GM21526 (cell line): ENCODE data around the gene MYRIP.
"Not testable (repeated sequence)": the region's sequence is repeated elsewhere in the genome, so short reads cannot be mapped to it uniquely, and the experiment has no call there.

Experiments used
- ATAC-seq: cut with Tn5 transposase; IDR thresholded peaks from one replicate; pipeline ENCODE4 v1.9.1; 2021; ENCODE audit warnings: moderate library complexity; ENCODE audit not compliant: unreplicated experiment, low FRiP score

Gene MYRIP

DNA sequence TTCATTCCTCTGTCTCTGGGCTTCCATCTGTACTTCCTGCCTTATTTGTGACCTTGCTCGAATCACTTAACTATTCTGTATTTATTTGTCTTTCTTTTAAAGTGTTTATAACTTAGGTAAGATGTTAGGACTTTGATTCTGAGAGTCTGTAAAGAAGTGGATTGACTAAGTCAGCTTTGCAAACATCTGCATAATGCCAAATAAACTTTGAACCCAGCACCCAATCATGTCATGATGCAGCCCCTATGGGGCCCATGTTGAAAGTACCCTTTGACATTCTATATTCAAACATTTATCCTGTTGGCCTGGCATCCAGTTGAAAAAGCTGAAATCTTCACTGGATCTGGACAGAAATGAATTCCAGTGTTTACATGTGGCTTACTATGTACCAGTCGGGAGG lies 3.8 kb upstream of the MYRIP start:
- ATAC-seq, result no peak

DNA sequence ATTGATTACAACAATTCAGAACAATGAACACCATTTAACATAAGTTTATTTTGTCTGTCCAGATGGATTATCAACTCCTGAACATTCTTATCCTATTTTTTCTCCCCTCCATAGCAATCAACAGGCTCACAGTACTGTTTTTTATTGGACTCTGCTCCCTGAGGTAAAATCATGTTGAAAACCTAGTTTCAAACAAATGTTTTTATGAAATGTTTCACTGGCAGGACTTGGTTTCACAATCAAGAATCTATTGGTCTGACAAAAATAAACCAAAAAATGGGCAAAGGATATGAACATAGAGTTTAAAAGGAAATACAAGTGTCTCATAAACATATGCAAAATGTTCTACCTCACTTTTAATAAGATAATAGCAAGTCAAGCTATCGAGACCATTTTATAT lies 2.6 kb upstream of the MYRIP start:
- ATAC-seq, result no peak

DNA sequence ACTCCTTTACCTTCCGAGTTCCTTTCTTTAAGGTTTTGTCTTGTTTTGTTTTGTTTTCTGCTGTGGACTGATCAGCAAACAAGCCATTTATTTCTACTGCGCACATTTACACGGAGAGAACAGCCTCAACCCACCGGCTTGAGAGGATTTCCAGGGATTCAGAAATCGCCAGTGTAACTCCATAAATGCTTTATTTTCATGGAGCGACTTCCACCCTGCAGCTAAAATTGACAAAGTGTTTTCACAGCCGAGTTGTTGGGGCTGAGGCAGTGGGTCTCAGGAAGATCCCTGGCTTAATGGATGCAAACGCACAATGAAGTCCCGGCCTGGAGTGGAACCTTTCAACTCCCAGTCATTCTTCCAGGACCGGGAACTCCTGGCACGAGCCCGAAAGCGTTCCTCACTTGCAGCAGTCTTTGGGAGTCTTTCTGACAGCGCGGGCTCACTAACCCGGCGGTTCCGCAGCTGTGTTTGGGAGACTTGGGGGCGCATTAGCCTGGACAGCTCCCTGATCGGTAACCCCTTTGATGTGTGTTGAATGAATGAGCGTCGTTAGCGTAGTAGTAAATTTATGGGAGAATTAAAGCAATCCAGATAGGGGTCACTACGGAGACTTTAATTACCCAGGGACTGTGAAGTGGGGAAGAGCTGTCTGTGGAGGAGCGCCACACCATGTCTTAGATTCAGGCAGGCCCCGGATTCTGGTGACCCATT lies 785 bp upstream of the MYRIP start:
- ATAC-seq, result peak; percentile 7

DNA sequence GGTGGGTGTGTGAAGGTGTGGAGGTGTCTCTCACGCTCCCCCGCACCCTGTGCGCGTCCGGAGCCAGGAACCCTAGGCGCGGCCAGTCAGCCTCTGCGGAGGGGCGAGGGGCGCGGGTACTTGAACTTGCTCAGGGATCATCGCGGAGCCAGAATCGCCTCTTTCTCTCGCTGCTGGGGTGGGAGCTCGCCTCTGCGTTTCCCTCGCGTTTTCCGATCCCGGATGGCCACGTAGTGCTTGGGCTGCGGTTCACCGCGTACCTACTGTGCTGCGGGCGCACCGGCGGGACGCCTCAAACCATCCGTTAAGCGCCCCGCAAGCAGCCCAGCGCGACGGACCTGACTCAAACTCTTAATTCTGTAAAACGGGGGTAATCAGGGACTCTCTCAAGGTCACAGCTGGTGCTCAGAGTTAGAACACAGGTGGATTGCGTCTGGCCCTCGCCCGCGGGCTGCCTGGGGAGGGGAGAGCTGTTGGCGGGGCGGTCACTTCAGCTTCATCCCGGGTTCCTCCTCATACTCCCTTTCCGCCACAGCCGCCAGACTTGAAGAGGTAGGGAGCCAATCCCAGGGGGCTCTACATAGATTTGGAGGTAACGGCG lies 686 bp downstream of the MYRIP start:
- ATAC-seq, result no peak

DNA sequence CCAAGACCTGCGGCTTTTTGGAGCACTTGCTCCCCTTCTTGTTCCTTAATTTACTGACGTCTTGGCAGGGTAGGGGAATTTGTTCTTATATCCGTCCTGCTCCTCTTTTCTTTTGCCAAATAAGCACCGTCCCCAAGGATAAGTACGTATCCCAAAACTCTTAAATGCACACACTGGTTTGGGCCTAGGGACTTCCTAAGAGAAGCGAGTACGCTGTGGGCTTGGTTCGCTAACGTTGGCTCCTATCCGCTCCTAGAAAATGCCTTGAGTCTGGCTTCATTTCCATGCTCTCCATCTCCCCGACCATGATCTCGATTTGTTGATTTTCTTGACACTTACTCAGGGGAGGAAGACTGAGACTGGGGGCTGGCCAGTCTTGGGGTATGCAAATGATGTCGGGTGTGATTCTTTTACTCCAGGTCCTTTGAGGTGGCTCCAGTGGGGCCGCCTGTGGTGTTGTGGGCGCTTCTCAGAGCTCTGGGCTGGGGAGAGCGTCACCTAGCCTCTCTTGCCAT lies 1.3 kb downstream of the MYRIP start:
- no peak for ATAC-seq

DNA sequence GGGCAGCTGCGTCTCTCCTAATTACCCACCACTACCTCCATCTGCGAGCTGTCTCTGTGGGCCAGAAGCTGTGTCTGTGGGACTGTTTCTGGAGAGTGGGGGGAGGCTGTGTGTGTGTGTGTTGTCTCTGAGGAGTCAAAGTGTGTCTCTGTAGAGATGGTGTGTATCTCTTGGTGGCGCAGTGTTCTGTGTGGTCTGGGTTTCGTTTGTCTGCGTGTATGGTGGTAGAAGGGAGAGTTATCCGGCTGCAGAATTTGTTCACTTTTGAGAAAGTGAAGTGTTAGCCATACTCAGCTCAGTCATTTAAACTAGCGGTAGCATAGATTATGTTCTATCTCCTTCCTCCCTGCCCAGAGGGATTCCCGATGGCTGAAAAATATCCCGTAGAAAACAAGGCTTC lies 2.2 kb downstream of the MYRIP start:
- ATAC-seq, result no peak

DNA sequence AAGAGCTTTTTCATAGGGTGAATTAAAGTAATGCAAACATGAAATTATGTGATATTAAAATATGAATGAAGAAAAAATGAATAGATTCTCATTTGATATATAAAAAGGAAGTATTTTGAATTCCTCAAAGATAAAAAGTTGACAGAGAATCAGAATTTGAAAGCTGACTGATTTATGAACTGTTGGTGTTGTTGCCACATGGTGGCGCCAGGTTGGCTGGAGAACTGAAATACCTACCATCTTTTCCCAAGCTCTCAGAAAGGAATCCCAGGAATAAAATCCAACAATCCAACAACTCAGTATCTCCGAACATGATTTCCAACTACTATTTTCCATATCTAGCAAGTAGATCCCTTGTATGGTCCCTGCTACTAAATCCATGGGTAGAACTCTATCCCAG lies 3.1 kb downstream of the MYRIP start:
- ATAC-seq, result no peak

DNA sequence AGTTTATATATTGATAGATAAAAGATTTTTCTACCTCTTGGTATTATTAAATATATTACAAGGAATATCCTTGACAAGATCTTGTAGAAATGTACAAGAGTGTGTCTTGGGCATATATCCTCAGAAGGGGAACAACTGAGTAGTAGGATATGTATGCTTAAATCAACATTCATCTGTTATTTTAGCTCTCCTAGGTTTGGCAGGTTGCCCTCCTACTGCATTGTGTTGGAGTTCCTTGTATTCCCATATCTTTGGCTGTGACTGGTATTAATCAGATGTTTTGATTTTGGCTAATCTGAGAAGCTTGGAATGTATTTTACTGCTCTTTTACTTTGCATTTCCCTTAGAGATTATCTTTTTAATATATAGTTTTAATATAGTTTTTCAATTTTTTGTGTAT lies 4.6 kb downstream of the MYRIP start:
- ATAC-seq, result no peak

DNA sequence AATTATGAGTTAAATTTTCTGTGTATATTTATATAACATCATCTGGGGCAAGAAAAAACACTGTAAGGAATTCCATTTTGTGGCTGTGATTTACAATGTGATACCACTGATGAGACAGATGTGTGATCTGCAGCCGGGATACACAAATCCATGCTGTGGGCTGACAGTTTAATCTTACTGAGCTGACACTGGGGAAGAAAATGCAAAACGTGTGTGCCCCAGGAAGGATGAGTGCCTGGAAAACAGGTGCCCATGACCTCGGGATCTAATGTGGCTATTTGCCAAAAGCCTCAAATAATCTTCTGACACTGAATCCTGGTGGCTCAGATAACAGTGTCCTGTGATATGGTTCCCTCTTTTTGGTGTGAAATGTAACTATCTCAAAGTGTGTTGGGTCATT lies 10.5 kb downstream of the MYRIP start:
- no peak for ATAC-seq

DNA sequence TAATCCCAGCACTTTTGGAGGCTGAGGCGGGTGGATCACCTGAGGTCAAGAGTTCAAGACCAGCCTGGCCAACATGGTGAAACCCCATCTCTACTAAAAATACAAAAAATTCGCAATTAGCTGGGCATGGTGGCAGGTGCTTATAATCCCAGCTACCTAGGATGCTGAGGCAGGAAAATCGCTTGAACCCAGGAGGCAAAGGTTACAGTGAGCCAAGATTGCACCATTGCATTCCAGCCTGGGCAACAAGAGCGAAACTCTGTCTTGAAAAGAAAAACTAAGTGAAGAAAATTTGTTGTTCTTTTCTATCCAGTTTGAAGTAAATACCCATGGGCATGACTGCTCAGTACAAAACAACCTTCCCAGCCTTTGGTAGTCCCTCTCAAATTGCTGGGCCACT lies 24.4 kb downstream of the MYRIP start:
- ATAC-seq, result not testable (repeated sequence)

DNA sequence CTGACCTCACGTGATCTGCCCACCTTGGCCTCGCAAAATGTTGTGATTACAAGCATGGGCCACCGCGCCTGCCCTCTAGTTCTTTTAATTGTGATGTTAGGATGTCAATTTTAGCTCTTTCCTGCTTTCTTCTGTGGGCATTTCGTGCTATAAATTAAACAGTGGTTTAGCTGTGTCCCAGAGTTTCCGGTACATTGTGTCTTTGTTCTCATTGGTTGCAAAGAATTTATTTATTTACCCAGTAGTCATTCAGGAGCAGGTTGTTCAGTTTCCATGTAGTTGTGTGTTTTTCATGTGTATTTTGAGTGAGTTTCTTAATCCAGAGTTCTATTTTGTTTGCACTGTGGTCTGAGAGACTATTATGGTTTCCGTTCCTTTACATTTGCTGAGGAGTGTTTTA lies 30.1 kb downstream of the MYRIP start:
- ATAC-seq, result no peak

DNA sequence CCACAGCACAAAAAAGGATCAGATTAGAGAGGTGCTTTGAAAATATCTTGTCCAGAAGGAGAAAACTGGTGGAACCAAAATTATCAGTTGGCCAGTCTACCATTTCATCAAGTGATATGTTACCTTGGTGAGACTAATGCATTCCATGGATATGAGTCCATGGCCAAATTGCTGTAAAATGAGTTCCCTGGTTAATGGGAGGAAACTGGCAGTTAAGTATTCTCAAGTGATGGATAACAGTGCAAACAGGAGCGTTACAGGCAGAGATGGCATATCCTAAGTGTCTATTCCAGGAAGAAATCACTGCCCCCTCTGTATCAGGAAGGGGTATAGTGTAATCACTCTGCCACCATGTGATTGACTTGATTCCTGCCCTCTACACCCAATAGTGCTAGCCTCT lies 34.0 kb downstream of the MYRIP start:
- ATAC-seq, result no peak

DNA sequence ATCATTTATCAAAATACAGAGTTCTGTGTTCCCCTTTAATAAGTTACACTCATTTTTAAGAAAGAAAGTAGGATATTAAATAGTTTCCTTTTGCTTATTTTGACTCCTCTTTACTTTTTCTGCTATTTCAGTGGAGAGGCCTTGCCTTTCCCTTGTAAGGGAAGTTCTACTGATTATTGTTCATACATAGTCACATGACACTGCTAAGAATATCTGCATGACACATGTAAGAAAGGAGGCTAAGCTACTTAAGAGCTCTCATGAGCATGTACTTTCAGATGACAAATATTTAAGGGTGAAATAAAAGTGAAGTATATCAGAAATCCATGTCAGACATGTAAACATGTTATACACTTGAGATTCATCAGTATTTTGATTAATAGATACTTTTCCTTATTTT lies 39.0 kb downstream of the MYRIP start:
- no peak for ATAC-seq

DNA sequence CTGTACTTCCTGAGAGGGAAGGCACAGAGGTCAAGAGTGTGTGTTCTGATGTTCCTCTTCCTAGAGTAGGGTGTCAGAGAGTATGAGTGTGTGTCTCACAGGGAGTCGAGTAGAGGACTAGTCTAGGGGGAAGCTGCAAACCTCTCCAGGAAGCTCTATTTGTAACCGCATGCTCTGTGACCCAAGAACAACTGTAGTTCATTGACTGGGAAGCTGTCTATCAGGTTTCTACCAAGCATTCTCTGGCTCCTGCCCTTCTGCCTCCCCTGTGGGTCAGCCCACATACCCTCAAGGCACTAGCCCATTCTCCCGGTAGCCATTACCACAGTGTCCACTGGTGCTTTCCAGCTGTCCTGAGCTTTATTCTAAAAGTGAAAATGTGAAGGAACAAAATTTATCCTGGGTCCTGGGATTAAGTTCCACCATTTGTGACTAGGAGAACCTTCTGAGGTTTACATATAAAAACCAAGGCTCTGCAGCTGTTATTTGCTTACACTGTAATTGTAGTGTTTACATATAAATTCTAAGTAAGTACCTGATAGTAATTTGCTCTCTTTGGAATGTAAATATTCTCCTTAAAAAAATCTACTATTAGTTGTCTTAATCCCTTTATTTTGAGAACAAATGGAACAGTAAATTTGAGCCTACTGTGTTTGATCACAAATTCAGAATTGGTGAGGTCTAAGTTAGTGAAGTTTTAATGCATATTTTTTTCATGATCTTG lies 40.7 kb downstream of the MYRIP start:
- ATAC-seq, result no peak

DNA sequence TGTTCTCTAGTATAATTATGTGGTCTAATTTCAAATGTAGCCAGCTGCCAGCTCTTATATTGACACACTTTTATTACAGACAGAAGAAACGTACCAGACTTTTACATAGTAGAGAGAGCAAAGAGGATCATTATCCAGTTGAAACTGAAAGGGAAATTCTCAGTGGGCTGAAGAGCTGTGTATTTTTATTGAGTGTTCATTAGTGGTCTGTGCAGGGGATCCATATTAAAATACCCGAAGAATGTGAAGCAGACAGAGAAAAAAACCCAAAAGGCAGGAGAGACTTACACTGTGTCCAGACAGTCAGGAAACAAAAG lies 41.3 kb downstream of the MYRIP start:
- no peak for ATAC-seq

DNA sequence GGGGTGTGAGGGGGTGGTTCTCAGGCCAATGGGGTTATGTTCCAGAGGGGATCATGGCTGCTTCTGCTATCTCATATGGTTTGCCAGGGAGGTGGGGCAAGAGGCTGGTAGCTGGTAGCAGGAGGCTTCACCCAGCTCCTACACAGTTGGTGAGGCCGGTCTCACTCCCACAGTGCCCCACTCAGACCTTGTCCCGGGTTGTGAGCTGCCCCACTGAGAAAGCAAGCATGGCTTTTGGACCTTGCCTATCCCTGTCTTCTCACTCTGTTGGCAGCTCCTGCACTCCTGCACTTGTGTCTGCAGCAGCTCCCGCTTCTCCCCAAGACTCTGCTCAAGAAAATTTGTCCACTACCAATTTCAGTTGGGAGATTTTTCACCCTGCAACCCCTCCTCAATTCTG lies 46.1 kb downstream of the MYRIP start:
- ATAC-seq, result no peak

DNA sequence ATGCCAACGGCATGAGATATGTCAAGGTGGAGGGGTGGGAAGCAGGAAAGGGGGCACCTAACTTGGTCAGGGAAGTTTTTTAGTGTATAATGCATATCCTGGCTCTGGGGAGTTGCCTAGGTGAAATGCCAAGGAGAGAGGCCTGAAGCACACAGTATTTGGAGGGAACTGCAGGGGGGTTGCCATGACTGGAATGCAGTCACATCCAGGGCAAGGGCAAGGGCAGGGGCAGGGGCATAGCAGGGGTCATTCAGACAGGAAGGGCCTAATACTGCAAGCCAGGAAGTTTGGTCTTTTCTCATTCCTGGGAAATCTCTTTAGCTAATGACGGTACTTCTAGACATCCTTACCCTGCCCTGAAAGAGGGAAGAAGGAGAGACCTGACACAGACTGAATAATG lies 60.5 kb downstream of the MYRIP start:
- ATAC-seq, result no peak

DNA sequence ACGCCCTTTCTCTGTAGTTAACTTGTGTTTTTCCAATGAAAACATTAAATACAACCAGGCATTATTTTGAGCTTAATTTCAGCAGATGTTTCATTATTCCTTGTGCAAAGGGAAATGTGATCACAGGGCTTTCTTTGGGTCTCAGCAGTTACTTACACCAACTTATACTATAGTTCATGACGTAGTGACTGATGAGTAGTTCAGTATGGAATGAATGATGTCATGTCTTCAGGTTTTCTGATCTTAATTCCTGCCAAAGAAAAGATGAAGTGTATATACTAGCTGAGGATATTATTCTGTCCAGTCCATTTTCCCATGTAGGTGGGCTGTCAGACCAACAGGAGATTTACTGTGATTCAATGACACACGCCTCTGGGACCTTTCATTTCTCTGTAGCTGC lies 61.3 kb downstream of the MYRIP start:
- no peak for ATAC-seq

DNA sequence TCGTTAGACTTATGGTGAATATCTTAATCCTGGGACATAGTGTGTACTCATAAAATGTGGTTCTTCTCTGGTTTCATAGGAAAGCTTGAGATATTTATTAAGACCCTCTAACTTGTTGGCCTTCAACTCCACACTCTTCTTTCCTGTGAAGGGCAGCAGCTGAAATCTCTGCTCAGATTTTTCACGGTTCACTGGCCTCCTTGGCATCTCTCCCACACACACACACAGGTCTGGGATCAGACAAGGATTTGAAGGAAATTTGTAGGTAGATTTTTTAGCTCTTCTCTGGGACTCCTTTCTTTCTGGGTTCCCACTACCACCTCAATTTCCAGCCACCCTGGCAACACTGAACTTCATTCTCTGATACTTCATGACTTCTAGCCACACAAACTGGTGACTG lies 70.2 kb downstream of the MYRIP start:
- no peak for ATAC-seq

DNA sequence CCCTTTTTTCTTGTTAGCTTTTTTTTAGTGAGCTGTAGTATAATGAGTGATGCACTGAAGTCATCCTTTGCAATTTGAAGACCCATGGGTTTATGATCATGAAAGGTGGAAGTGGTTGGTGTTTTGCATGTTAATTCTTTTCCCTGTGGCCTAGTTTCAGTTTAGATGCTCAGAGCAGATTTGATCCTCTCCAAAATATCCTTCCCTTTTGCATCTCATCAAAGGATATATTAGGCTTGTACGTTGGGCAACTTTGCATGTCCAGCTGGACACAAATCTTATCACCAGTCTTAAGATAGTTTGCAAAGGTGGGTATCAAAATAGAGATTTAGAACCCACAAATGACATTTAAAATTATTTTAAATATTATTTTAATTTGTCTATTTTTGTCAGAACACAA lies 72.7 kb downstream of the MYRIP start:
- ATAC-seq, result no peak

DNA sequence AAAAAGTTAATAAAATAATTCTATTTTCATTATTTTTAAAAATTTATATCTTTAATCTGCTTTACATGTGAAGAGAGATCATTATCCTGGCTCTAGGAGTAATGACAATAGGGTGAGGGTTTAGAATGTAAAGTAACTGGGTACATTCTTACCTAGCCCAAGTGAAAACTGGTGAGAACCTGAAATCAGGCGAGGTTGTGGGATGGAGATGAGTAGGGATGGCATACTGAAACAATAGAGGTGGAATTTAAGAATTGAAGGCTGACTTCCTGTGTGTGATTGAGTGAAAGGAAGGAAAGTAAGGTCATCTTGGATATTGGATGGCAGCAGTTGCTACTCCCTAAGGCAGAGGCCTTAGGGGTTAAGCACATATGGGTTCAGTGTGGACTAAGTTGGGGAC lies 82.7 kb downstream of the MYRIP start:
- ATAC-seq, result no peak

DNA sequence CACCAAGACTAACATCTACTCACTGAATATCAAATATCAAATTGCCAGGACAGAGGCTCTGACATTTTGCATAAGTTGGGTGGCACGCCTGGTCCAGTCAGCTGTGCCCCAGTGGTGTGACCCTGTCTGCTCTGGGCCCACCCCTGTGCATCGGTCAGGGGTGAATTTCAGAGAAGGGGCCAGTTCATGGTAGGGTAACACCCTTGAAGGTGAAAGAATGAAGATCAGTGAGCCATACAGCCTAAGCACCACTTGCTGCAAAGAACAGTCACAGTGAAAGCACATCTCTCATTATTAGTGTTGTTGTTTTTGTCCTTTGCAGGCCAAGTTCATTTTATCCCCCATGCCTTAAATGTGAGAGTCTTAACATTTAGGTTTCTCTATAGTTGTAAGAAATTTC lies 86.8 kb downstream of the MYRIP start:
- no peak for ATAC-seq
